HL-60/S4 treated with phorbol 12-myristate 13-acetate at 8.2 ng/mL for 4 days and 3 days (cell line): ENCODE results near the gene NLGN1.
"Not testable (repeated sequence)": the region's sequence is repeated elsewhere in the genome, so short reads cannot be mapped to it uniquely, and the experiment has no call there.

ENCODE experiments used
- in situ Hi-C: fragments of 300-500 bp; cut with MboI; formaldehyde crosslinking; loops from 2 replicates; pipeline ENCODE4 v1.15.0; 2022; ENCODE audit warnings: low sequenced_read_pairs

The NLGN1 gene

DNA sequence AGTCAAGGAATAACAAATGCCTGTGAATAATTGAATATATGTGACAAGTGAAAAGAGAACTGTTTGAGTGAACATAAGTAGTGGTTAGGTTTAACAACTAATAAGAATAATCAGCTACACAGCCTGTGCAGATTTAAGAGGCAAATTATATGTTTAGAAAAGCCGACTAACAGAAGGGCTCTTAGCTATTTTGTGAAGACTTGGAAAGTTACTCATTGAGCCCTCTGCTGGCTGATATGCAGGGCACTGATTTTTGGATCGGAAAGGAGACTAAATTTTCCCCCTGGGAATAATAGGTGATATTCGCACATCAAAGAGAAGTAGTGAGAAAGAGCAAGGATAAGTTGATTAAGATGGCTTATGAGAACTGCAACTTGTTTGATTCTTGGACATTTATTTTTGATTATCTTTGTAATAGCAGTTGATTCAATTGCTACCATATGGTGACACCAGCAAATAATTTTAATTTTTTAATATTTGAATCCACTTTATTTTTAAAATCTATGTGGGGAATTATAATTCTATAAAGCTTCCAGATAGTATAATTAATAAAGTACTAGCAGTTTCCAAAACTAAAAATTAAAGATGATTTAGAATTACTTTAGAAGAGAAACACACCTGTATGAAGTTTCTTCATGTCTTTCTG lies 156.2 kb downstream of the NLGN1 start:
- in situ Hi-C loops, result no loop called here

DNA sequence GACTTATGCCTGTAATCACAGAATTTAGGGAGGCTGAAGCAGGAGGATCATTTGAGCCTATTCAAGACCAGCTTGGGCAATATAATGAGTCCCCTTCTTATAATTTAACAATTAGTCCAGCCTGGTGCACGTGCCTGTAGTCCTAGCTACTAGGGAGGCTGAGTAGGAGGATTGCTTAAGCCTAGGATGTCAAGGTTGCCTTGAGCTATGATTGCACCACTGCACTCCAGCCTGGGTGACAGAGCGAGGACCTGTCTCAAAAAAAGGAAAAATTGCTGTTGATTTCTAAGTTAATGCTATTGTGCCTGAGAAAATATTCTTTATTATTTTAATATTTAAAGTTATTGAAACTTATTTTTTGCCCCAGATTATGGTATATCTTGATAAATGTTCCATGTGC lies 159.0 kb downstream of the NLGN1 start:
- in situ Hi-C loops, result no loop called here

DNA sequence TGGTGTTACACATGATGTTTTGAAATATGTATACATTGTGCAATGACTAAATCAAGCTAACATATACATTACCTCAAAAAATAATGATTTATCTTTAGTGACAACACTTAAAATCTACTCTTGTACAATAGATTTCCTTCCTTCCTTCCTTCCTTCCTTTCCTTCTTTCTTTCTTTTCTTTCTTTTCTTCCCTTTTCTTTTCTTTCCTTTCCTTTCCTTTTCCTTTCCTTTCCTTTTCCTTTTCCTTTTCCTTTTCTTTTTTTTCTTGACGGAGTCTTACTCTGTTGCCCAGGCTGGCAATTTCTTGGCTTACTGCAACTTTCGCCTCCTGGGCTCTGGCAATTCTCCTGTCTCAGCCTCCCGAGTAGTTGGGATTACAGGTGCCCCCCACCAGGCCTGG lies 170.5 kb downstream of the NLGN1 start:
- in situ Hi-C loops, result no loop called here

DNA sequence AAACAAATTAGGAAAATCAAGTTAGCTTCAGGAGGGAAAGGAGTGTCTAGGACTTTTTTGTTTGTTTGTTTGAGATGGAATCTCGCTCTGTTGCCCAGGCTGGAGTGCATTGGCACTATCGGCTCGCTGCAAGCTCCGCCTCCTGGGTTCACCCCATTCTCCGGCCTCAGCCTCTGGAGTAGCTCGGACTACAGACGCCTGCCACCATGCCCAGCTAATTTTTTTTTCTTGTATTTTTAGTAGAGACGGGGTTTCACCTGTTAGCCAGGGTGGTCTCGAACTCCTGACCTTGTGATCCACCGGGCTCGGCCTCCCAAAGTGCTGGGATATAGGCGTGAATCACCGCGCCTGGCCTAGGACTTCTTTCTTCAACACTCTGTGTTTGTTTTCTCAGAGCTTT lies 171.1 kb downstream of the NLGN1 start:
- in situ Hi-C loops, result no loop called here

DNA sequence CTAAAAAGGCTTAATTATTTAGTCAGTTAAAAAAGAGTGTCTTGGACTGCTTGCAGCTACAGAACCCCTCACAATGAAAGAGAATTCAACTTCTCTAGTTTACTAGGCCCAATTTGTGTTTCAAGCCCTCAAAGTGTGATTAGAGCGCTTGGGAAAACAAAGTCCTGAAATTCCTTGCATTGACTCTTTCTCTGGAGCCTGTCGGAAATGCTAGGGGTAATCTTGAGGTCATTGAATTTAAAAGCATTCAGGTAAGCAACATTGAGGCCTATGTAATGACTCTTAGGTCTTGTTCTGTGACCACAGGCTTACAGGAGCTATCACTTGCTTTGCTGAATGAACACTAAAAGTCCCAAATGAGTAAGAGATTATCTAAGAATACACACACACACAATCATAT lies 186.0 kb downstream of the NLGN1 start:
- in situ Hi-C loops, result no loop called here

DNA sequence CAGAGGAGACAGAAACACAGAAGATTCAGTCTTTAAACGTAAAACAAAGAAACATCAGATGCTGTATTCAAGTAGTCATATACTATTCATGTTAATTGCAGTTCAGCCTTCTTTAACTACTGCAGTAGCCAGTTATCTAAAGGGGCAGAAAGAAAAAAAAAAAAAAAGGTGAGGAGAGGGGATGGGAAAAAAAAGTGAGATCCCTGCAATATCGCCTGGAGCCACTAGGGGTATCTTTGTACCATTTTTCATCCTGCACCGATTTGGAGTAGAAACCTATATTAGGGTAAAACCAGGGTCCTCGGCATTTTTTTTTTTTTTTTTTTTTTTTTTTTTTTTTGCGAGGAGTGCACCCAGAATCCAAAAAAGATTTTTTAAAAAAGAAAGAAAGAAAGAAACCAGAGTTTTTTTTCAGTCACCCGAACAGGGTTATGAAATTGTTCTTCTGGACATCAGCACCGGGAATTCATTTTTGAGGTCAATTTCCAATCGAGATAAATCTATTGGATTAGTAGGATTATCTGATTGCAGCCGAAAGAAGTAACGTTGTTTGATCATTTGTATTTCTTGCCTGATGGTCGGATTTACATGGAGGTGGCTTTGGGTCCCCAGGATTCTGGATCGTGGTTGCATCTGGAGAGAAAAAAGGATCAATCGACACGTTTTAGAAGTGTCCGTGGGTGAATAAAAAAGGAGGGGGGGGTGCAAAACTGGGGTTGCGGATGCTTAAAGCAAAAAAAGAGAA lies 186.7 kb downstream of the NLGN1 start:
- in situ Hi-C loops, result no loop called here

DNA sequence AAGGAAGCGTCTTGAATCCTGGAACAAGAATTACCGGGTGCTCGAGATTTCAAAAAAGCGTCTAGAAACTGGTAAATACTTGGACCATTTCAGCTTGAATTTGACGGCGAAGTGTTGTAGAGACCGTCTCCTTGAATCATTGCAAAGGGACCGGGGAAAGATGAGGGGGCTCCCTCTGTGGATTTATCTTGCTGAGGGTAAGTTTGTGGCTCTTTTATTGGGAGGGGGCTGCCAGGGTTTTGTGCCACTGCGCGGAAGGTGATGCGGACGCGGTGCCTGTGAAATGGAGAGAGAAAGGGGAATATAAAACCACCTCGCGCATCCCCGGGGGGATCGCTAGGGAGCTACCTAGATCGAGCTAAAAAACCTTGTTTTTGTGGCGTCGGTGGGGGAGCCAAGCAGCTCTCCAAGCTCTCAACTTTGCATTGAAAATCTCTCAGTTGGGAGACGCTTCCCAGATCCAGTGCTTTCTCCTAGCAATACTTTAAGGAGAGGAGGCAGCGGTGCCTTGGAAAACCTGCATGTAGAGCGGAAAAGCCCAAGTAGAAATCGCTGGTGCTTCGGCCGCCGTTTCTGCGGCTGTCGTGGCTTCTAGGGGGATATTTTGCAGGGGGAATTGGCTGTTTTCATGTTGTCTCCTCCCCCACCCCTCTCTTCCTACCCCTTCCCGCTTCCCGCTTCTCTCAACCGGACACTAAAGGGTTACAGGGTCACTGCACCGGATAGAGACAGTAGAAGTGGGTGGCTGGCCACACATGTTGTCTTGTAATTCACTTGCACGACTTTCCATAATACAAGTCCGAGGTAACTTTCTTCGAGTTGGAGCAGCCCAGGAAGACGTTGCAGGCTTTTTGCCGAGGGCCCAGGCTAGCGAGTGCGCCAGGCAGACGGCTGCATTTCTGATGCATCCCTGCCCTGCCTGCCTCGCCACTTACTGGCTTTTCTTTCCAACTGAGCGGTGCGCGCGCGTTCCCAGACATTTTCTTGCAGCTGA lies 187.6 kb downstream of the NLGN1 start:
- in situ Hi-C loops, result no loop called here

DNA sequence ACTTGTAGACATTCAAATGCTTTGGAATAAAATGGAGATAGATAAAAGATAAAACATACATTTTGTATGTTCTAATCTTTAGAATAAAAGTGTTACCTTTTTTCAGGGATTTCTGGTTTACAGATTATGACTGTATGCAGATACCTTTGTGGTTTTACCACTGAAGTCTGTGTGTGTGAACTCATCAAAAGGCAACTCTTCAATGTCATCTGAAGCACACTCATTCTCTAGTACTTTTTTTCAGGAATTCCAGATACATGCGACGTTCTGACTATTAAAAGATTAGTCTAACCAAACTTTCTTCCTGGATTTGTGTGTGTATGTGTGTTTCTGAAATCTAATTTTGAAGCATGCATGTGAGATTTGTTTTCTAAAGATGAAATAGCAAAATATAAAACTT lies 188.6 kb downstream of the NLGN1 start:
- in situ Hi-C loops, result no loop called here

DNA sequence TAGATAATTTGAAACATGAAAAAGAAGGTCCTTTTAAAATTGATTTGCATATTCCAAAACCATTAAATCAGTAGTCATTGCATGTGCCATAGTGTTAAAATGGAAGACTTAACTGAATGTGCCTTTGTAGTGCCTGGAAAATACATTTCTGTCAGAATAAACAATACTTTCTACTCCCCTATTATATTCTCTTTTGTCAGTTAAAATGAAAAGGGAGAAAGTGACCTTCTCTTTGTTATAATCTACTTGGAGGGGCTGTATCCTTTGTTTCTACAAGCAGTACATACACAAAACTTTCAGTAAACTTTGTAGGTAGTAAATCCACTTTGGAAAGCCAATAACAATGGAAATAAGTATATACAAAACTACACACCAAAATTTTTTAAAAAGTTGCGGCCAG lies 189.5 kb downstream of the NLGN1 start:
- in situ Hi-C loops, result no loop called here

DNA sequence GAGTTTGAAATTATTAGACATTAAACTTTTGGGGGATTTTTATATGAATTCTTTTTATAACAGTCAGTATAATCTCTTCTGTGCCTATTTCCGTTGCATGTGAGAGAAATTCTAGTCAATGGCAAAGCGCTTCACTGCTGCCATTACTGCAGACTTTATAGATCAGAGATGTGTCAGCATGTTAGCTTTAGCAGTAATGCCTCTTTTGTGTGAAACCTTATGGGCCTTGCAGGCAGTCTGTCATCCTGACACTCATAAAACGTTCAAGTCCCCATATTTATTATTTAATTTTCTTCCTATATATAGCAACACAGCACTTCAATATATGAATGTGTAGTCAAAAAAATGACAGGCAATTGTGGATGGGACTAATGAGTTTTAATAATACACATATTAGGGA lies 191.0 kb downstream of the NLGN1 start:
- in situ Hi-C loops, result no loop called here

DNA sequence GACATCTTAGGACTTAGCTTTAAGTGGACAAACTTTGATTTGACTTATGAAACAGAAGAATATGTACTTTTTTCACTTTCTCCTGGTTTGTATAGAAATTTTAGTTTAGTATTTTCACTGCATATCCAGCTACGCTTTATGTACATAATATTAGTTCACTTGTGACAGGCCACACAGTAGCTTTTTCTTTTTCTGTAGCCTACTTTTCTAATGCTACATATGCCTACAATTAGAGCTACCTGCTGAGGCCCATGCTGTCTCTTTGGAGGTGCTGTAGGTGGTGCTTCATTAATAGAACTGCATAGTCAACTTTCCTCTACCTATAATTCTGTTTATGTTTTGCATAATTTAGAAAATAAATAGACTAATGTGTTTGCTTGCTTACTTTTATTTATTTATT lies 191.6 kb downstream of the NLGN1 start:
- in situ Hi-C loops, result no loop called here

DNA sequence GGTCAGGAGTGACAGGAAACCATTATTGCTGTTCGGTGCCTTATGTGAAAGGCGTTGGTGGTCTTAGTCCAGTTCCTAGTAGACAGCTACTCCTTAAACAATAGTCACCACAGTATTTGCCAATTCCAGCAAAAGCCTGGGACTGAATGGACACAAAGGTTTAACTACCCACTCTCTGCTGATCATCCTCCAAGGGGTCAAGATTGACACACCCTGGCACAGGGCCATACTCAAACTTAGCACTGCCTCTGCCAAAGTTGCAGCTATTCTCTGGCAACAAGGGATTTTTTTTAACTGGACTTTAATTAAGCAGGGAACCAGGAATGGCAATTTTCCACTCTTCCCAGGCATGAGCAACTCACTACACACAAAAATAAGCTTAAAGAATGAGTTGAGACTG lies 193.9 kb downstream of the NLGN1 start:
- in situ Hi-C loops, result no loop called here

DNA sequence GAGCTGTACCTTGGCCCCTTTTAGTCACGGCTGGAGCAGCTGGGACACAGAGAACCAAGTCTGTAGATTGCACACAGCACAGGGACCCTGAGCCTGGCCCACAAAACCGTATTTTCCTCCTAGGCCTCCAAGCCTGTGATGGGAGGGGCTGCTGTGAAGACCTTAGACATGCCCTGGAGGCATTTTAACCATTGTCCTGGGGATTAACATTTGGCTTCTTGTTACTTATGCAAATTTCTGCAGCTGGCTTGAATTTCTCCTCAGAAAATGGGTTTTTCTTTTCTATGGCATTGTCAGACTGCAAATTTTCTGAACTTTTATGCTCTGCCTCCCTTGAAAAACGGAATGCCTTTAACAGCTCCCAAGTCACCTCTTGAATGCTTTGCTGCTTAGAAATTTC lies 197.3 kb downstream of the NLGN1 start:
- in situ Hi-C loops, result not testable (repeated sequence)

DNA sequence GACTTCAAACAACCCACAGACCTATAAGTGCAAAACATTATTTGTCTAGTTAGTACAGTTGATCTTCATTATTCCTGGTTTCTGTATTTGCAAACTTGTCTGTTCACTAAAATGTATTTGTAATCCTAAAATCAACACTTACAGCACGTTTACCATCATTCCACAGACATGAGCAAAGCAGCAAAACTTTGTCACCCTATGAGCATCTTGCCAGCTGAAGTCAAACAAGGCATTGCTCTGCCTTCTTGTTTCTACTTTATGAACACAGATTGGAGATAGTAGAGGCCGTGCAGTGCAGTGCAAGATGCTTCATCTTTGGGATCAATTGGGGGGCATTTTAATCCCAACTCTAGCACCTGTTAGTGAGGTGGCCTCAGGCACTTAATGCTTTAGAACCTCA lies 202.1 kb downstream of the NLGN1 start:
- in situ Hi-C loops, result no loop called here

DNA sequence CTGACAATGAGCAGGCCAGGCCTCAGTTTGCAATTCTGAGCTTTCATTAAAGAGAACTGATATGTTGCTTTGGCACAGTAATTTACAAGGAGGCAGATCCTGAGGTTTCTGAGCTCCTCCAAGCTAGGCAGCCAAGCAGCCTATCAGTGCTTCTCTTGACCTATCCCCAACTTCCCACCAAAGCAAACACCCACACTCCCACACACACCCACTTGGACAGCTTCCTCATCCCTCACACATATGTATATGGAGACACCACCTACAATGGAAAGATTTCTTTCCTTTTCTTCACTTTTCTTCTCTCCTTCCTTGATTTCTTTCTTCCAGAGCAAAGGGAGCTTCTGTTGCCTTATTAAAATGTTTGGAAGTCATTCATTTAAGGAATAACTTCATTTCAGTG lies 217.0 kb downstream of the NLGN1 start:
- in situ Hi-C loops, result no loop called here

DNA sequence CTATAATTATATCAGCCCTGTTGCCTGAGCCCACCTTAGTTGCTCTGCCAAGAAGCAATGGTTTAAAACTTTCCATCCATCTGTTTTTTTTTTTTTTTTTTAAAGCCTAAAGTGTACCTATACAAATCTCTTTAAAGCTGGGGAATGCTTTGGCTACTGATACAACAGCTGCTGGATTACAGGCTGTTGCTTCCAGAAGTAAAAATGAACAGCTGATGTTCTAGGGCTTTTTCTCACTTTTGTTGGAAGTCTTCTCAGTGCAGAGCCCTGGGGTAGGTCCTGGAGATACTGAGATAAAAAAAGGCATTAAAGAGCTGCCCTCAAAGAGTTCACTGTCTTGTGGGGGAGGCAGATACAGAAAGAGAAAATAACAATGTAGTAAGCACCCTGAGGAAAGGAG lies 218.1 kb downstream of the NLGN1 start:
- in situ Hi-C loops, result no loop called here

DNA sequence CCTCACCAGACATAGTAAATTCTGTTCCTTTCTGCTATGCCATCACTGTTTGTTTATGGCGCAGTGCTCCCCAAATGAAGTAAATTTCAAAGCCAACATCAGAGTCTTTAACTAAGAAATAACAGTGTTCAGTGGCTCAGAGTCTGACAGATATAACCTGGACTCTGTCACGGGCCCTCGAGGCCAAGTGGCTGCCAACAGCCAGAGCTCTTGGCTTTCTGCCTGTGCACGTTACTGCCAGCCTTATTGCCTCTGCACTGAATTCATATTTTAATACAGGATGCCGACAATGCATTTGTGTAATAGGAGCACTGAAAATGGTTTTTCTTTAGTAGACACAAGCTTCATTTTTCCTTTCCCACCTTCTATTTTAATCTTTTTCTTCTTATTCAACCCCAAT lies 219.9 kb downstream of the NLGN1 start:
- in situ Hi-C loops, result no loop called here

DNA sequence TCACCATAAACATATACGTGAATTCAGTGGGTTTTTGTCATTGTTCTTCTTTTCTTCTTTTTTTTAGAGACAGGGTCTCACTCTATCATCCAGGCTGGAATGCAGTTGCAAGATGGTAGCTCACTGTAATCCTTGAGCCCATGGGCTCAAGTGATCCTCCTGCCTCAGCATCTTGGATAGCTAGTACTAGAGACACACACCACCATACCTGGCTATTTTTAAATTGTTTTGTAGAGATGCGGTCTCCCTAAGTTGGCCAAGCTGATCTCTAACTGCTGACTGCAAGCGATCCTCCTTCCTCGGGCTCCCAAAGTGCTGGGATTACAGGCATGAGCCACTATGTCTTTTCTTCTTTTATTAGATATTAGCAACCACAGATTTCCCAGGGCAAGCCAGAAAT lies 220.6 kb downstream of the NLGN1 start:
- in situ Hi-C loops, result no loop called here

DNA sequence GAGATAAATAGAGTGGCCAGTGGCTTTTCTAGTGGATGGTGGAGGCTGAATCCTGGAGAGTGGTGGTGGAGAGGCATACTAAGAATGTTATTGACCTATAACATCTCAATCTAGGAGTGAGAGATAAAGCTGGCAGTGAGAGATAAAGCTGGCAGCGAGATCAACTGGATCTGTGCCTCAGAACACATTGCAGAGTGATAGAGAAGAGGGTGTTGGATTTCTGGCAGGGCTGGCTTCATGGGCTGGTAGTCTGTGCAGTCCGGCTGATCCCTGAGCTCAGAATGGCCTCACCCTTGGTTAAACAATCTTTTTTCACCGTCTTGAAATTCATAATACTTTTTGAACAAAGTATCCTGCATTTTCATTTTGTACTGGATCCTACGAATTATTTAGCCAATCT lies 221.2 kb downstream of the NLGN1 start:
- in situ Hi-C loops, result no loop called here

DNA sequence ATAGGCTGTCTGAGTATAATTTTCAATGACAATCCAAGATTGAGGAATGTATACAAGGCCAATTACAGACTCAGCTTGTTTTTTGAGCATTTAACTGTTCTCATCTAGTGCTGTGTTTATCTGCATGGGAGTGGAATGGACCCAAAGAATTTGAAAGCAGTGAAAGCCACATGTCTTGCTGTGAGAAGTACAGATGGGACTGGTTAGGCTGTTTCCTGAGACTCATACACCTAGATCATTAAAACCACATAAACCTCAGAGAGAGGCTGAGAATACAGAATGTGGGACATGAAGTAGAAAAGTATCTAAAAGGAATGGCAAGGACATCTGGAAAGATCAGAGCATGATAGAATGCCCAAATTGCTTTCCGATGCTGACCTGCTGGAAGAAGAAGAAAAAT lies 224.6 kb downstream of the NLGN1 start:
- in situ Hi-C loops, result no loop called here

DNA sequence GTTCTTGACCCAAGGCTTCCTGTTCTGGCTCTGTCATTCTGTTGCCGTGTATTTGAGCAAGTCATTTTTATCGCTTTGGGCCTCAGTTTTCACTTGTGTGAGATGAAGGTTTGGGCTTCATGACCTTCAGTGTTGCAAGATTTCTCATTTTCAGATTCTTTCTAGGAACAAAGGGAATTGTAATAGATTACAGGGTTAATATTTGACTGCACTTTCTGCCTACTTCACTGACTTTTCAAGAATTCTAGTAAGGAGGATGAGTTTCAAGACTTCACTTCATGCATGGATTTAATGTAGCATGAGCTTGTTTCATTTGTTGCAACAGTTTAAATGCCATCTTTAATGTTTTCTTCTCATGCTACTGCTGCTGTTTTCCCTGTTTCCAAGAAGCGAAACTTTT lies 226.5 kb downstream of the NLGN1 start:
- in situ Hi-C loops, result no loop called here

DNA sequence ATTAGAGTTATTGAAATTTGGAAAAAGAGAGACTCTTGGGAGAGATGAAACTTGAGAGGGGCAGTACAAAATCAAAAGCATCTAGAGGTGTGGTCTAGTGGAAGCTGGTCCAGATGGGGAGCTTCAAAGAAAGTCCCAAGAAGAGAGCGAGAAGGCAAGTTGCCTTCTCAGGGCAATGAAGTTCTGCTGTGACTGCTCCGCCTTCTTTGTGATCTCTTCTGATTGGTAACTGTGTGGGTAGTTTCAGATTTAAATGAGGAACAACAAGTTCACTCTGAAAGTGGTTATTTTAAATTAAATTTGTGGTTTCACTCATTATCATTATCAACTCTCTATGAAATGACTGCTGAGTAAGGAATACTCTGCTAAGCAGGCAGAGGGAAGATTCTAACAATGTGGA lies 233.3 kb downstream of the NLGN1 start:
- in situ Hi-C loops, result no loop called here
